Measurements from ENCODE around the gene CMBL. TPM values are rescaled to one million over a fixed set of nuclear protein-coding genes. Genes with fewer than 3 reads are reported as not detected.

Gene CMBL
- total RNA-seq, 2 experiments from 2014 or later: 0.36 TPM; not detected in 1

- H3K36me3 ChIP-seq (ENCODE audit: insufficient read depth, low read length): no peaks in the 10 kb centered on the region
- Mint-ChIP-seq H3K4me1 (ENCODE audit: low read depth) (no peaks in the 10 kb centered on the region), H3K36me3 (ENCODE audit: low read depth) (no peaks in the 10 kb centered on the region), H3K4me3 (no peak overlapping the region), H3K27ac (no peak overlapping the region), H3K27me3 (no peaks in the 10 kb centered on the region), H3K9me3 (no peaks in the 10 kb centered on the region)
- no peak for TF ChIP-seq CTCF (IDR thresholded peaks at IDR 0.05)
- DNase-seq (no peak), ATAC-seq (ENCODE audit: poor library complexity) (no peak)
- CTCF ChIA-PET: no interaction called here
- POLR2A ChIA-PET: no interaction called here
- no peak overlapping the region for H3K27ac ChIP-seq (ENCODE audit: low read depth in 1 of 2, low read length in 2 of 2)
- peaks cover 0 to 4% of the 10 kb centered on the region in 2 experiments for H3K27me3 ChIP-seq (ENCODE audit: control insufficient read depth in 1 of 2, insufficient read depth in 2 of 2, low read length in 2 of 2)
- H3K9me3 ChIP-seq (ENCODE audit: control insufficient read depth in 1 of 2, insufficient read depth in 1 of 2, low read length in 2 of 2): no peaks in the 10 kb centered on the region
- no peaks in the 10 kb centered on the region for H3K4me1 ChIP-seq (ENCODE audit: insufficient read depth, low read length)
- intact Hi-C loops (cut with DNase I, micrococcal nuclease): no loop called here
- H3K4me3 ChIP-seq (ENCODE audit: low read length): no peak overlapping the region
Observed at GRCh38 chr5:10300246-10300645, 7.5 kb downstream of the CMBL start.

- intact Hi-C loops (cut with DNase I, micrococcal nuclease): no loop called here
Observed at GRCh38 chr5:10297646-10298204, 10.0 kb downstream of the CMBL start.

DNA sequence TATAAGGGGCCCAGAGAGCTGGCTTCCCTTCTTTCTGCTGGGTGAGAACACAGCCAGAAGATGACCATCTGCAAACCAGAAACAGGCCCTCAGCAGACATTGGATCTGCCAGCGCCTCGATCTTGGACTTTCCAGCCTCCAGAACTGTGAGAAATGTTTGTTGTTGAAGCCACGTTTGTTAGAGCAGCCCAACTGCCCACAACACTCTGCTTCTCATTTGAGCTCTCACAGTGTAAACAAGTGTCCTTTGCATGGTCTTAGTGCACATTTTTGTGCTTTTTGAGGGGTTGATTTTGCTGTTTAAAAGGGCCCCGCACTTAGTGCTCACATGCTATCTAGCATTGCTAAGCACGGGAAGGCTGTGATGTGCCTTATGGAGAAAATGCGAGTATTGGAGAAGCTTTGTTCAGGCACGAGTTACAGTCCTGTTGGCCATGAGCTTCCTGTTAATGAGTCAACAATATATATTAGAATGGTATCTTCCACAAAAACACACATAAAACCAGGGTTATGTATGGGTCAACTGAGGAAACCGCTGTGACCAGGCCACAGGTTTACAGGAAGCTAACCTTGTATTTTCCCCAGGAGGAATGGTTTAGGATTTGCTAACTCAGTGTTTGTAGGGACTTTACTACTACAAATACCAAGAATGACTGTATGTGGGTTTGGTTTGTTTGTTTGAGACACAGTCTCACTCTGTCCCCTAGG lies 11.9 kb downstream of the CMBL start:
- no peak overlapping the region for H3K4me3 ChIP-seq (ENCODE audit: low read length)
- Mint-ChIP-seq H3K9me3 (no peaks in the 10 kb centered on the region), H3K4me1 (ENCODE audit: low read depth) (no peaks in the 10 kb centered on the region), H3K36me3 (ENCODE audit: low read depth) (no peaks in the 10 kb centered on the region), H3K4me3 (no peak overlapping the region), H3K27ac (no peak overlapping the region), H3K27me3 (no peaks in the 10 kb centered on the region)
- DNase-seq (no peak), ATAC-seq (ENCODE audit: poor library complexity) (no peak)
- no peak overlapping the region for H3K27ac ChIP-seq (ENCODE audit: low read depth in 1 of 2, low read length in 2 of 2)
- no peaks in the 10 kb centered on the region for H3K9me3 ChIP-seq (ENCODE audit: control insufficient read depth in 1 of 2, insufficient read depth in 1 of 2, low read length in 2 of 2)
- H3K27me3 ChIP-seq (ENCODE audit: control insufficient read depth in 1 of 2, insufficient read depth in 2 of 2, low read length in 2 of 2): peaks cover 0 to 4% of the 10 kb centered on the region in 2 experiments
- H3K36me3 ChIP-seq (ENCODE audit: insufficient read depth, low read length): no peaks in the 10 kb centered on the region
- H3K4me1 ChIP-seq (ENCODE audit: insufficient read depth, low read length): no peaks in the 10 kb centered on the region
- no peak for TF ChIP-seq CTCF (IDR thresholded peaks at IDR 0.05)
- intact Hi-C loops (cut with DNase I, micrococcal nuclease): no loop called here
- ChIA-PET CTCF (no interaction called here), POLR2A (no interaction called here)

More at GRCh38 chr5:10297646-10298204, 10.0 kb downstream of the CMBL start:
- H3K4me1 Mint-ChIP-seq (ENCODE audit: low read depth): no peaks in the 10 kb centered on the region
- no peak for DNase-seq
- Histone ChIP-seq H3K4me3 (ENCODE audit: low read length) (no peak overlapping the region), H3K36me3 (ENCODE audit: insufficient read depth, low read length) (no peaks in the 10 kb centered on the region), H3K27me3 (ENCODE audit: control insufficient read depth in 1 of 2, insufficient read depth in 2 of 2, low read length in 2 of 2) (peaks cover 0 to 4% of the 10 kb centered on the region in 2 experiments), H3K27ac (ENCODE audit: low read depth in 1 of 2, low read length in 2 of 2) (no peak overlapping the region), H3K4me1 (ENCODE audit: insufficient read depth, low read length) (no peaks in the 10 kb centered on the region), H3K9me3 (ENCODE audit: control insufficient read depth in 1 of 2, insufficient read depth in 1 of 2, low read length in 2 of 2) (no peaks in the 10 kb centered on the region)
- no peak for ATAC-seq (ENCODE audit: poor library complexity)
- no peak for TF ChIP-seq CTCF (IDR thresholded peaks at IDR 0.05)
- ChIA-PET POLR2A (no interaction called here), CTCF (interaction anchor here (0.7 kb wide), 2 partner anchors 180 to 255 kb away, joined by 3 to 4 read pairs; no protein-coding TSS in a partner anchor)
- no peaks in the 10 kb centered on the region for H3K27me3 Mint-ChIP-seq
- H3K27ac Mint-ChIP-seq: no peak overlapping the region
- H3K36me3 Mint-ChIP-seq (ENCODE audit: low read depth): no peaks in the 10 kb centered on the region
- H3K9me3 Mint-ChIP-seq: no peaks in the 10 kb centered on the region
- no peak overlapping the region for H3K4me3 Mint-ChIP-seq

Measured in CD4-positive, alpha-beta T cell (primary cell).